KMS-11 (cell line): ENCODE data around the gene FZD4.
A peak's percentile ranks its signal among the peaks of the same experiment; 100 is the strongest.

Experiments
- H2AFZ ChIP-seq: fragments of 200-600 bp; sonication (generic); 2 replicates; pipeline ENCODE4 v1.6.1; 2016; ENCODE audit warnings: antibody characterized with exemption, mixed run types, low read depth
- H3K27ac ChIP-seq: fragments of 200-600 bp; sonication (generic); 2 replicates; pipeline ENCODE4 v1.6.1; 2016; ENCODE audit warnings: mild to moderate bottlenecking, mixed run types
- H3K27me3 ChIP-seq: fragments of 200-600 bp; sonication (generic); 2 replicates; pipeline ENCODE4 v1.6.1; 2017; ENCODE audit warnings: mild to moderate bottlenecking, low read depth, mixed run types, moderate library complexity; ENCODE audit not compliant: insufficient read depth
- H3K36me3 ChIP-seq: fragments of 200-600 bp; sonication (generic); 2 replicates; pipeline ENCODE4 v1.6.1; 2017; ENCODE audit warnings: mild to moderate bottlenecking, mixed run types; ENCODE audit not compliant: insufficient read depth
- H3K4me1 ChIP-seq: fragments of 200-600 bp; sonication (generic); 2 replicates; pipeline ENCODE4 v1.6.1; 2016; ENCODE audit warnings: mild to moderate bottlenecking, low read depth, mixed run types; ENCODE audit not compliant: poor library complexity, severe bottlenecking
- H3K4me2 ChIP-seq: fragments of 200-600 bp; sonication (generic); 2 replicates; pipeline ENCODE4 v1.7.0; 2016; ENCODE audit warnings: mild to moderate bottlenecking, mixed run types
- H3K4me3 ChIP-seq: fragments of 200-600 bp; sonication (generic); IDR thresholded peaks from 2 replicates; pipeline ENCODE4 v1.6.1; 2017; ENCODE audit warnings: low read depth, low read length, mixed read lengths; ENCODE audit not compliant: insufficient read depth
- H3K79me2 ChIP-seq: fragments of 200-600 bp; sonication (generic); 2 replicates; pipeline ENCODE4 v1.6.1; 2016; ENCODE audit warnings: low read depth, mixed run types; ENCODE audit not compliant: insufficient read depth
- H3K9ac ChIP-seq: fragments of 200-600 bp; sonication (generic); 2 replicates; pipeline ENCODE4 v1.6.1; 2016; ENCODE audit warnings: mild to moderate bottlenecking, mixed run types
- H4K20me1 ChIP-seq: fragments of 200-600 bp; sonication (generic); 2 replicates; pipeline ENCODE4 v1.6.1; 2016; ENCODE audit warnings: mild to moderate bottlenecking, mixed run types; ENCODE audit not compliant: insufficient read depth
- CTCF ChIP-seq: fragments of 200-600 bp; sonication (generic); conservative IDR thresholded peaks from 2 replicates; pipeline ENCODE4 v1.6.1; 2017; ENCODE audit warnings: low read depth, mild to moderate bottlenecking, antibody characterized with exemption, low read length, moderate library complexity, mixed read lengths

The FZD4 gene

GRCh38 chr11:86957976-86958646 lies 2.9 kb upstream of the FZD4 start:
- Histone ChIP-seq H3K4me3 (no peak overlapping the region), H3K4me2 (no peak overlapping the region), H2AFZ (no peak overlapping the region), H3K9ac (no peak overlapping the region), H3K27ac (no peak overlapping the region), H3K79me2 (no peaks in the 10 kb centered on the region), H3K27me3 (peaks cover 8% of the 10 kb centered on the region; the same call in 1 of the 2 replicates), H4K20me1 (no peaks in the 10 kb centered on the region), H3K4me1 (peaks cover 13% of the 10 kb centered on the region), H3K36me3 (no peaks in the 10 kb centered on the region)
- no peak for TF ChIP-seq CTCF

- Histone ChIP-seq H4K20me1 (no peaks in the 10 kb centered on the region), H3K27me3 (peaks cover 8% of the 10 kb centered on the region; the same call in 1 of the 2 replicates), H2AFZ (peak overlapping the region; percentile 97; the same call in 1 of the 2 replicates), H3K36me3 (no peaks in the 10 kb centered on the region), H3K79me2 (no peaks in the 10 kb centered on the region), H3K27ac (no peak overlapping the region), H3K4me1 (peaks cover 13% of the 10 kb centered on the region), H3K9ac (no peak overlapping the region), H3K4me2 (peak overlapping the region; percentile 81; the same call in 1 of the 2 replicates), H3K4me3 (no peak overlapping the region)
- TF ChIP-seq CTCF, result no peak
These were observed 1.7 kb upstream of the FZD4 start for GRCh38 chr11:86956905-86957195.

- no peak overlapping the region for H3K4me3 ChIP-seq
- peak overlapping the region; percentile 76 for H3K4me2 ChIP-seq
- no peak for TF ChIP-seq CTCF
- H3K79me2 ChIP-seq, result no peaks in the 10 kb centered on the region
- H4K20me1 ChIP-seq, result no peaks in the 10 kb centered on the region
- H3K36me3 ChIP-seq, result no peaks in the 10 kb centered on the region
- H3K27me3 ChIP-seq, result peaks cover 8% of the 10 kb centered on the region; the same call in 1 of the 2 replicates
- peak overlapping the region; percentile 19; the same call in 1 of the 2 replicates for H3K9ac ChIP-seq
- H3K27ac ChIP-seq, result no peak overlapping the region
- peaks cover 13% of the 10 kb centered on the region for H3K4me1 ChIP-seq
- H2AFZ ChIP-seq, result peak overlapping the region; percentile 87
These were observed 159 bp downstream of the FZD4 start for GRCh38 chr11:86955111-86955360.

- H3K4me3 ChIP-seq, result no peak overlapping the region
- H3K9ac ChIP-seq, result peak overlapping the region; percentile 19; the same call in 1 of the 2 replicates
- no peaks in the 10 kb centered on the region for H4K20me1 ChIP-seq
- H3K36me3 ChIP-seq, result no peaks in the 10 kb centered on the region
- no peak overlapping the region for H3K27ac ChIP-seq
- H2AFZ ChIP-seq, result peak overlapping the region; percentile 87
- peaks cover 8% of the 10 kb centered on the region; the same call in 1 of the 2 replicates for H3K27me3 ChIP-seq
- peaks cover 13% of the 10 kb centered on the region for H3K4me1 ChIP-seq
- no peak for TF ChIP-seq CTCF
- no peaks in the 10 kb centered on the region for H3K79me2 ChIP-seq
- peak overlapping the region; percentile 76 for H3K4me2 ChIP-seq
These were observed 705 bp downstream of the FZD4 start for GRCh38 chr11:86954269-86955110.
